GM12878 (cell line): ENCODE data around the gene ZBTB38. TPM values are rescaled to one million over a fixed set of nuclear protein-coding genes. Genes with fewer than 3 reads are reported as not detected.

Source experiments
- BCL3 ChIP-seq: IDR thresholded peaks from 2 replicates; pipeline ENCODE4 v1.6.1; 2011; ENCODE audit warnings: borderline replicate concordance, low read depth, mild to moderate bottlenecking, moderate library complexity, low read length; ENCODE audit not compliant: insufficient read depth, poor library complexity, severe bottlenecking
- CBX3 ChIP-seq: fragments of 200-600 bp; sonication (generic); IDR thresholded peaks from 2 replicates; pipeline ENCODE4 v1.6.1; 2016; ENCODE audit warnings: low read depth, borderline replicate concordance
- E2F4 ChIP-seq: IDR thresholded peaks from 2 replicates; pipeline ENCODE4 v1.6.1; 2012; ENCODE audit warnings: low read depth, low read length, improper control_type of control experiment
- EP300 ChIP-seq, 2 experiments: fragments of 150-350 bp in 1 of 2; IDR thresholded peaks; 2 replicates each; pipeline ENCODE4 v1.6.1; 2011 to 2012; ENCODE audit warnings: low read depth in 2 of 2, low read length in 2 of 2, borderline replicate concordance in 1 of 2, improper control_type of control experiment in 1 of 2, inconsistent platforms in 1 of 2; ENCODE audit not compliant: control insufficient read depth in 1 of 2
- MLLT1 ChIP-seq: fragments of 450-650 bp; IDR thresholded peaks from 2 replicates; pipeline ENCODE4 v1.6.1; 2016; ENCODE audit warnings: mild to moderate bottlenecking
- SP1 ChIP-seq: IDR thresholded peaks from one replicate; pipeline ENCODE4 v1.6.1; 2011; ENCODE audit warnings: low read depth, low read length
- SPI1 ChIP-seq: IDR thresholded peaks from 2 replicates; pipeline ENCODE4 v1.6.1; 2011; ENCODE audit warnings: low read depth, mild to moderate bottlenecking, low read length, moderate library complexity, borderline replicate concordance; ENCODE audit not compliant: insufficient read depth
- polyA plus RNA-seq, 11 experiments: library from polyadenylated mRNA; depleted of rRNA in 4 of 11; unstranded in 6 of 11; stranded (reverse) in 5 of 11; fragments of >200 nt; fragmentation: Nextera tagmentation in 4 of 11; fragmentation: Illumina TruSeq in 1 of 11; extraction: Ambion mirVana in 4 of 11; extraction: Trizol in 1 of 11; gene quantifications; 1 replicate in 1 of 11; 2 replicates in 10 of 11; pipeline versions ENCODE4 v1.2.1 to v1.2.3, GENCODE V29; 2011 to 2016; ENCODE audit warnings: inconsistent platforms in 2 of 11, missing spikeins in 2 of 11, low read depth in 1 of 11
- total RNA-seq, 4 experiments: library from RNA; depleted of rRNA in 3 of 4; stranded (reverse); fragments of >200 nt in 3 of 4; fragmentation: Illumina TruSeq in 1 of 4; extraction: Trizol in 1 of 4; gene quantifications; 2 replicates each; pipeline versions ENCODE4 v1.2.1 to v1.2.3, GENCODE V29; 2013 to 2021

Gene ZBTB38
- total and polyA plus RNA-seq, 10 of the 15 experiments (the other 5 are each of a cell fraction or from before 2014, with no cell fraction given) = 34.2 to 115 (median 88.6) TPM

- TF ChIP-seq EP300 (IDR thresholded peaks at IDR 0.05; ENCODE audit: borderline replicate concordance in 1 of 2, control insufficient read depth in 1 of 2, low read depth in 2 of 2, low read length in 2 of 2) (no peak), SP1 (no peak), SPI1 (peak; percentile 23; the same call in 1 of the 2 replicates), BCL3 (peak; percentile 33), MLLT1 (0 out of 2 replicates have a peak, but pooled peaks have one; percentile 66), E2F4 (no peak), CBX3 (no peak)
These were observed 30.9 kb downstream of the ZBTB38 start (continued) for GRCh38 chr3:141399200-141399599.
